Measurements from ENCODE around the gene PBX1. TPM values are rescaled to one million over a fixed set of nuclear protein-coding genes. Genes with fewer than 3 reads are reported as not detected.

The PBX1 gene
- total and polyA plus RNA-seq, 7 donors = 6.7 to 168 (median 118) TPM

- Histone ChIP-seq H3K27me3 (no peaks in the 10 kb centered on the region), H3K36me3 (no peaks in the 10 kb centered on the region), H3K4me3 (no peak overlapping the region), H3K4me1 (peaks cover 0 to 100% (median 92%) of the 10 kb centered on the region in 4 donors), H3K9me3 (no peaks in the 10 kb centered on the region), H3K27ac (peak overlapping the region; percentile 29 to 67 (median 60))
- intact Hi-C loops (cut with DNase I) = no loop called here
- TF ChIP-seq POLR2AphosphoS5 (IDR thresholded peaks at IDR 0.05) (no peak), POLR2A (IDR thresholded peaks at IDR 0.05) (no peak), EP300 (IDR thresholded peaks at IDR 0.05) (no peak), CTCF (IDR thresholded peaks at IDR 0.05) (no peak)
- WGBS, 2 donors = 20 to 68% methylated on average over 11 of the region's 11 CpGs
- no peak for DNase-seq
Measured at GRCh38 chr1:164611754-164612642, 53.0 kb downstream of the PBX1 start.

DNA sequence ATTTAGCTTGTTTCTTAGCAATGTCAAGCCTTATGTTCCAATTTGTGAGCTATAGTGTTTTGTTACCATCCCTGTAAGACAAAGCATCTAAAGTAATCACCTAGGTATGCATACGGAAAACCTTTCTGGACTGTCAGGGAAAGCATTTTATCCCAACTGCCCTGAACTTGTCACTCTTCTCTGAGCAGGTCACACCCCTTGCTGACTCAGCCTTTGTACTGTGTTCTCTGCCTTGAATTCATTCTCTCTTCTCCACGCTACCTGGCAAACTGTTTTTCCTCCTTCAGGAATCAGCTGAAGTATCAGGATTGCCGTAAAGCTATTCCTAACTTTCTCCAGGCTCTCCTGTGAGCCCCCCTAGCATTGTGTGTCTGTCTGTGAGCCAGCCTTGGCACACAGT lies 54.2 kb downstream of the PBX1 start:
- Histone ChIP-seq H3K27me3 (no peaks in the 10 kb centered on the region), H3K9me3 (no peaks in the 10 kb centered on the region), H3K4me3 (no peak overlapping the region), H3K36me3 (no peaks in the 10 kb centered on the region), H3K27ac (peak overlapping the region; percentile 8 to 67 (median 50)), H3K4me1 (peaks cover 0 to 100% (median 92%) of the 10 kb centered on the region in 4 donors)
- no peak for DNase-seq
- TF ChIP-seq CTCF (IDR thresholded peaks at IDR 0.05) = no peak
- no peak for TF ChIP-seq POLR2A (IDR thresholded peaks at IDR 0.05)
- TF ChIP-seq EP300 (IDR thresholded peaks at IDR 0.05) = no peak
- no peak for TF ChIP-seq POLR2AphosphoS5 (IDR thresholded peaks at IDR 0.05)
- intact Hi-C loops (cut with DNase I) = no loop called here
- WGBS, 2 donors = 17 to 62% methylated on average over 3 of the region's 3 CpGs

GRCh38 chr1:164614316-164614715 lies 55.3 kb downstream of the PBX1 start:
- Histone ChIP-seq H3K4me1 (peaks cover 0 to 100% (median 92%) of the 10 kb centered on the region in 4 donors), H3K27me3 (no peaks in the 10 kb centered on the region), H3K36me3 (no peaks in the 10 kb centered on the region), H3K4me3 (no peak overlapping the region), H3K9me3 (no peaks in the 10 kb centered on the region), H3K27ac (peak overlapping the region; percentile 8 to 67 (median 50))
- WGBS, 2 donors = 68 to 87% methylated on average over 6 of the region's 6 CpGs
- TF ChIP-seq CTCF (IDR thresholded peaks at IDR 0.05) (no peak), EP300 (IDR thresholded peaks at IDR 0.05) (no peak), POLR2A (IDR thresholded peaks at IDR 0.05) (no peak), POLR2AphosphoS5 (IDR thresholded peaks at IDR 0.05) (no peak)
- intact Hi-C loops (cut with DNase I) = no loop called here
- DNase-seq = no peak

GRCh38 chr1:164617377-164618201 lies 58.6 kb downstream of the PBX1 start:
- peaks cover 0 to 97% (median 93%) of the 10 kb centered on the region in 4 donors for H3K4me1 ChIP-seq
- WGBS, 2 donors = 64% methylated on average over 7 of the region's 7 CpGs
- no peak overlapping the region for H3K4me3 ChIP-seq
- TF ChIP-seq EP300 (IDR thresholded peaks at IDR 0.05) = no peak
- peak; percentile 22 to 63 (median 52) for TF ChIP-seq CTCF (IDR thresholded peaks at IDR 0.05)
- H3K27me3 ChIP-seq = no peaks in the 10 kb centered on the region
- peak overlapping the region; percentile 46 to 73 (median 62) for H3K27ac ChIP-seq
- intact Hi-C loops (cut with DNase I) = loop anchor here (5.0 kb wide), 1 partner anchor 170 kb away; no protein-coding TSS in a partner anchor
- no peak for DNase-seq
- H3K36me3 ChIP-seq = no peaks in the 10 kb centered on the region
- no peaks in the 10 kb centered on the region for H3K9me3 ChIP-seq

Measured in sigmoid colon (tissue), 7 donors.